ENCODE results near the gene MERTK. TPM values are rescaled to one million over a fixed set of nuclear protein-coding genes. Genes with fewer than 3 reads are reported as not detected.
A peak's percentile ranks its signal among the peaks of the same experiment; 100 is the strongest.

MERTK gene
- total and polyA plus RNA-seq, 2 of the 13 experiments (the other 11 are each of a cell fraction or from before 2014, with no cell fraction given) = 37.3 to 44.7 TPM

GRCh38 chr2:111946294-111947114 is 48.1 kb downstream of the MERTK start (continued):
- TF ChIP-seq ZBED4 (CRISPR knock-in tag; IDR thresholded peaks at IDR 0.05; ENCODE audit: borderline replicate concordance) (no peak), AFF4 (CRISPR knock-in tag; IDR thresholded peaks at IDR 0.05) (no peak), ZNF687 (CRISPR knock-in tag; IDR thresholded peaks at IDR 0.05) (peak; percentile 44), EEA1 (CRISPR knock-in tag; IDR thresholded peaks at IDR 0.05; ENCODE audit: borderline replicate concordance) (no peak), NFAT5 (CRISPR knock-in tag; IDR thresholded peaks at IDR 0.05) (no peak), SOX5 (CRISPR knock-in tag; IDR thresholded peaks at IDR 0.05; ENCODE audit: borderline replicate concordance) (peak; percentile 10; the same call in 1 of the 2 replicates), RAD21 (CRISPR knock-in tag; IDR thresholded peaks at IDR 0.05) (no peak), ZSCAN20 (CRISPR knock-in tag; IDR thresholded peaks at IDR 0.05; ENCODE audit: borderline replicate concordance) (no peak), ZNF296 (CRISPR knock-in tag; conservative IDR thresholded peaks at IDR 0.05) (no peak)
